Stimulated activated naive CD4-positive, alpha-beta T cell (primary cell): Measurements from ENCODE around the gene CLIC1.
A peak's percentile ranks its signal among the peaks of the same experiment; 100 is the strongest.

Experiments used
- DNase-seq, 6 experiments: peaks; one replicate each; lab custom pipeline; 2025; lab: John Stamatoyannopoulos, UW

The CLIC1 gene

DNA sequence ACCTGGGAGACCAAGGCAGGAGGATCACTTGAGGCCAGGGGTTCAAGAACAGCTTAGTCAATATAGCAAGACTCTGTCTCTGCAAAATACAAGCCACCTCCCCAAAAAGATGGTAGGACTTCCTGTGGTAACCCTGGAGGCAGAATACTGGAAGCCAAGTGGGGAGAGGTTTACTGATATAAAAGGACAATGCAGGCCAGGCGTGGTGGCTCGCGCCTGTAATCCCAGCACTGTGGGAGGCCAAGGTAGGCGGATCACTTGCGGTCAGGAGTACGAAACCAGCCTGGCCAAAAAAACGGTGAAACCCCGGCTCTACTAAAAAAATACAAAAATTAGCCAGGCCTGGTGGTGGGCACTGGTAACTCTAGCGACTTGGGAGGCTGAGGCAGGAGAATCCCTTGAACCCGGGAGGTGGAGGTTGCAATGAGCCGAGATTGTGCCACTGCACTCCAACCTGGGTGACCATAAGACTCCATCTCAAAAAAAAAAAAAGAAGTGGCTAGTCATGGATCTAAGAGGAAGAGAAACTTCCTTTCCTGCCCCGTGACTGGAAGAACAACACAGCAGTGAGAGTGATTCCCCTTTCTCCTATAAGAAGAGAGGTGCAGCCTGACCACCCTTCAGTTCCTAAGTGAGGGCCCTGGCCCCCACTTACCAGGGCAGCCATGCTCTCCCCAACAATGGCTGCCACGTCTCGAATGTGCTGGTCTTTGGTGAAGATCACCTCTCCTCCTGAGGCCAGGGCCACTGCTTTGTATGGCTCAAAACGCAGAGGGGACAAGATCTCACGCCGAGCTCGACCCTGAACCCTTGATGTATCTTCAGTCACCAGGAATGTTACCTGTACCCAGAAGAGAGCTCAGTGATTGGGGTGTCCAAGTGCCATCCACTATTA is 32.3 kb upstream of the CLIC1 start:
- DNase-seq, result no peak

DNA sequence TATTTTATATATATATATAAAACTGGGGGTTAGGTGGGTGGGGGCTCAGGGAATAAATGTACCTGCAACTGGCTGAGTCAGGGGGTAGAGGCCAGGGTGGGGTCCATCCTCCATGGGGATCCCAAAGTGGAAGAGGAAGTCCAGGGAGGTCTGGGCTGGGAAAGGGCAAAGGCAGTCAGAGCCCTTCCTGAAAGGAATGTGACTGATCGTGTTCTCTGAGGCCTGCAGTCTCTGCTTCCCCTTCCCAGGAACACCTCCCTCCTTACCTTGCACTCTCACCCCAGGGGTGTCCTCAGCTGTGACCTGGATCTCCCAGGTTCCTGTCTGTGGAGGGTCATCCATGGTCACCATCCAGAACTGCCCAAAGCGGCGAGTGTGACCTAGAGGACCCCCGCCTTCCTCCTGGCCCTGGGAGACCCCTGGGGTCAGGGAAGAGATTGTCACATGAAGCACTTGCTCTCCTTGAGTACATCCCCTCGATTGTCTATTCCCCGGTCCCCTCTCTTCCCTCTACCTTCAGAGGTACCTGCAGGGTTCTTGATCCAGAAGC is 30.8 kb upstream of the CLIC1 start:
- DNase-seq, result no peak

- DNase-seq, result no peak
Observed at GRCh38 chr6:31765910-31766794, 29.8 kb upstream of the CLIC1 start.

- DNase-seq, result no peak
Observed at GRCh38 chr6:31765559-31765909, 29.2 kb upstream of the CLIC1 start.

- DNase-seq, result no peak
Observed at GRCh38 chr6:31764198-31764597, 27.9 kb upstream of the CLIC1 start.

DNA sequence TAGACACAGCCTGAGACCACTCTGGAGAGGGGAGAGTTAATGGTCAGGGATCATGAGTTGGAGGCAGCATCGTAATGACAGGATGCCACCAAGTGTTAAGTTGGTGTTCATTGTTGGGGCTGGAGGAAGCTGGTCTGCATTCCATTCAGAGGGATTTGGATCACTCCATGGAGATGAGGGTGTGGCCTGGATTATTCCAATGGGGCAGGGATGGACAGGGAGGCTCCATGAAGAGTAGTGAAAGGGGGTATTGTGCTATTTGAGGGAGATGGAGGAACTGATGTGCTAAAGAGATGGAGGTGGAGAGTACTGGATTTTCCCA is 27.2 kb upstream of the CLIC1 start:
- no peak for DNase-seq

DNA sequence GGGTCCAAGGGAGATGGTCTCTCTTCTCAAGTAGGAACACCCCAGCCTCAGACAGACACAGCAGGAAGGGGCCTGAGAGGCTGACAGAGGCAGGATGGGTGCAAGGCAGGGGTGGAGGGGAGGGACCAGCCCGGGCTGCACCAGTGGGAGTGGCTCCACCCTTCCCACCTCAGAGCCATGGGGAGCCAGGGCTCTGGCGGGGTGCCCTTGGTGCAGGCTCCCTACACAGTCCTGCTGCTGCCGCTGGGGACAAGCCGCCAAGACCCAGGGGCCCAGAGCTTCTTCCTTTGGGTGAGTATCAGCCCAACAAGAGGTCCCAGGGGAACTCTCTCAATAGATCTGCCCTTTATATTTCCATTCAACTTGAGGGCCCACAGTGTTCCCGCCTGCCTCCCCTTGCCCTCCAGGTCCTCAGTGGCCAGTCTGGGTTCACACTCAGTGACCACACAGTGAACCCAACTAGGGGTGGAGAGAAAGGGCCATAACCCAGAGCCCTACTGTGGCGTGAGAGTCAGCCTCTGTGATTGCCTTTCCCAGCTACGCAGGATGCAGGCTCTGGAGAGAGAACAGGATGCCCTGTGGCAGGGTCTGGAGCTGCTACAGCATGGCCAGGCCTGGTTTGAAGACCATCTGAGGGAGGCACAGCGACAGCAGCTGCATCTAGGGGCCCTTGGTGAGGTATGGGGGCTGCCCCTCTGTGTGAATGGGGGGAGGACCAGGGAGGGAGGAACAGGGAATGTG is 26.7 kb upstream of the CLIC1 start:
- no peak for DNase-seq

DNA sequence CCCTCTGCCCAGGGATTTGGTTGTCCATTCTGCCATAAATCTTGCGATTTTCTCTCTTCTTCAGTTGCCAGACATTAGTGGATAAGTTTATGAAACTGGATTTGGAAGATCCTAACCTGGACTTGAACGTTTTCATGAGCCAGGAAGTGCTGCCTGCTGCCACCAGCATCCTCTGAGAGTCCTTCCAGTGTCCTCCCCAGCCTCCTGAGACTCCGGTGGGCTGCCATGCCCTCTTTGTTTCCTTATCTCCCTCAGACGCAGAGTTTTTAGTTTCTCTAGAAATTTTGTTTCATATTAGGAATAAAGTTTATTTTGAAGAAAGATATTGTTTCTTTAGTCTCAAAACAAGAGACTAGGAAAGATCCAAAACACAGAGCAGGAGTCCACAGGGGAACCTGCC is 26.0 kb upstream of the CLIC1 start, which contains the start of gene SAPCD1:
SAPCD1 (plus strand) TSS at position 301 of the 400 bp plus-strand sequence. CDS start 399 bp downstream, outside the sequence.
- DNase-seq, result no peak

GRCh38 chr6:31761343-31761742 is 25.0 kb upstream of the CLIC1 start:
- DNase-seq, result no peak

GRCh38 chr6:31760790-31761189 is 24.5 kb upstream of the CLIC1 start:
- DNase-seq, result no peak

GRCh38 chr6:31758281-31758680 is 22.0 kb upstream of the CLIC1 start:
- no peak for DNase-seq

- no peak for DNase-seq
Observed at GRCh38 chr6:31752739-31753319, 16.5 kb upstream of the CLIC1 start.

DNA sequence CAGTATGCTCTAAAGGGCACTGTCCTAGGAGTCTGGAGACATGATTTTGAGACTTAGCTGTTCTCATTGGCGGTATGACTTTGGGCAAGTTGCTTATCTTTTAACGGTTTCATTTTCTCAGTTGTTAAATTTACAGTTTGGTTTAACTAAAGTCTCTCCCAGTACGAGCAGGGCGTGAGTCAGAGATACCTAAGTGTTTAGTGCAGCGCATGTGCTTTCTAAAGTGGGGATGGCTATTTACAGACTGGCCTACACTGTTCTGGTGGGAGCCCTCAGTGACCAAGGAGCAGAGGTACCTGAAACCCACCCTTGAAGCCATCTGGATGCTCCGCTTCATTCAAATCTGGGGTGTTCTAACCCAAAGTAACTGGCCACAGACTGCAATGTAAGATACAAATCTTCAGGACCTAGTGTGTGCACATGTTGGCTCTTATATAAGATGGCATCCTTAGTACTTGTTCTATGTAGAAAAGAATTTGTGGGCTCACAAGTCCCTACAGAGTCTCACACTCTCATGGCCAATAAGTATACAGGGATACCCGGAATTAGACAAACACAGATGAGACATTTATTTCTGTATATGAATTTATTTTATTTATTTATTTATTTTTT is 14.2 kb upstream of the CLIC1 start:
- DNase-seq, result no peak

DNA sequence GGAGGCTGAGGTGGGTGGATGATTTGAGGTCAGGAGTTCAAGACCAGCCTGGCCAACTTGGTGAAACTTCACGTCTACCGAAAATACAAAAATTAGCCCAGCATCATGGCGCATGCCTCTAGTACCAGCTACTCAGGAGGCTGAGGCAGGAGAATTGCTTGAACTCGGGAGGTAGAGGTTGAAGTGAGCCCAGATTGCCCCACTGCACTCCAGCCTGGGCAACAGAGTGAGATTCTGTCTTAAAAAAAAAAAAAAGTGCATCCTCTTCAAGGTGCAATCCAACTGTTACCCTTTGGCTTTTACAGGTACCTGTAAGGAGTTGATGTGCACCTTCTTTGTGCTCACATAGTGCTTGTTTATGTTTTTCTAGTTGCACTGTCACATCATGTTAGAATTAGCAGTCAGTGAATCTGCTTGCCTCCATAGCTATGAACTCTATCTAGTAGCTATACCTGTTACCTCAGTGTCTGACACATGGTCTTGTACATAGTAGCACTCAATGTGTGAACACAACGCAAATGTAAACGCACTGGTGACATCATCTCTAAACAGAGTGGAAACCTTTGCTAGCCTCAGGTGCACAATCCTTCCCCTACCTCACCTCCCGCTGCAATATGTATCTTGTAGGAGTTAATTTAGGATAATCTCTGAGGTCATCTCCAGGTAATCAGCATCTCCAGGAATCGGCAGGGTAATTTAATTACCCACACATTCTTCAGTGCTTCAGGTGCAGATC is 13.1 kb upstream of the CLIC1 start:
- DNase-seq, result no peak

GRCh38 chr6:31744422-31744821 is 8.1 kb upstream of the CLIC1 start:
- no peak for DNase-seq

GRCh38 chr6:31742894-31743293 is 6.6 kb upstream of the CLIC1 start:
- DNase-seq, result no peak

DNA sequence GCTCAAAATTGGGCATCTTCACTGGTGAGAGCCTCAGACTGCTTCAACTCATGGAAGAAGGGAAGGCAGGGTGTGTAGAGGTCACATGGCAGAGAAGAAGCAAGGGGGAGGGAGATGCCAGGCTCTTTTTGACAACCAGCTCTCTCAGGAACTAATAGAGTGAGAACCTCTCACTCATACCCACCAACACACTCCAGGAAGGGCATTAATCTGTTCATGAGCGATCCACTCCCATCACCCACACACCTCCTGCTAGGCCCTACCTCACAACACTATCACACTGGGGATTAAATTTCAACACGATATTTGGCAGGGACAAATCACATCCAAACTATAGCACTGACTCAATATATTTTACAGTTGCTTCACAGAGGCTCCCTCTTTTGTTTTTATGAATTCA is 5.5 kb upstream of the CLIC1 start:
- no peak for DNase-seq

DNA sequence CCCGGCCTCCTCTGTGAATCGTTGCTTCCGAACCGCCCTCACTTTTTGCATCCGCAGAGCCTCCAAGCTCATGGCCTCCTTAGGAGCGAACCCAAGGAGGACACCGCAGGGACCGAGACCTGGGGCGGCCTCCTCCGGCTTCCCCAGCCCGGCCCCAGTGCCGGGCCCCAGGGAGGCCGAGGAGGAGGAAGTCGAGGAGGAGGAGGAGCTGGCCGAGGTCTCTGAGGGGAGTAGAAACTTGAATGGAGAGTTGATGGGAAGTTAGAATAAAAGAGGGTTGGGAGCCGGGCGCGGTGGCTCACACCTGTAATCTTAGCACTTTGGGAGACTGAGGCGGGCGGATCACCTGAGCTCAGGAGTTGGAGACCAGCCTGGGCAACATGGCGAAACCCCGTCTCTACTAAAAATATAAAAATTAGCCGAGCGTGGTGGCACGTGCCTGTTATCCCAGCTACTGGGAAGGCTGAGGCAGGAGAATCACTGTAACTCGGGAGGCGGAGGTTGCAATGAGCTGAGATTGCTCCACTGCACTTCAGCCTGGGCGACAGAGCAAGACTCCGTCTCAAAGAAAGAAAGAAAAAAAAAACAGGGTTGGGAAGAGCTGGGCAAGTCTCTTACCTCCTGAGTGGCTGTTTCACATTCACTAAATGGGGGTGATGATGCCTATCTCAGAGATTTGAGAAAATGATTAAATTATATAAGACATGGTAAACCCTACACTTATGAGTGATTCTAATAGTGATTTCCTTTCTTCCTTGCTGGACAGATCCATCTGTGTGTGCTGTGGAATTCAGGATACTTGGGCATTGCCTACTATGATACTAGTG is 4.3 kb upstream of the CLIC1 start:
- DNase-seq, result no peak

DNA sequence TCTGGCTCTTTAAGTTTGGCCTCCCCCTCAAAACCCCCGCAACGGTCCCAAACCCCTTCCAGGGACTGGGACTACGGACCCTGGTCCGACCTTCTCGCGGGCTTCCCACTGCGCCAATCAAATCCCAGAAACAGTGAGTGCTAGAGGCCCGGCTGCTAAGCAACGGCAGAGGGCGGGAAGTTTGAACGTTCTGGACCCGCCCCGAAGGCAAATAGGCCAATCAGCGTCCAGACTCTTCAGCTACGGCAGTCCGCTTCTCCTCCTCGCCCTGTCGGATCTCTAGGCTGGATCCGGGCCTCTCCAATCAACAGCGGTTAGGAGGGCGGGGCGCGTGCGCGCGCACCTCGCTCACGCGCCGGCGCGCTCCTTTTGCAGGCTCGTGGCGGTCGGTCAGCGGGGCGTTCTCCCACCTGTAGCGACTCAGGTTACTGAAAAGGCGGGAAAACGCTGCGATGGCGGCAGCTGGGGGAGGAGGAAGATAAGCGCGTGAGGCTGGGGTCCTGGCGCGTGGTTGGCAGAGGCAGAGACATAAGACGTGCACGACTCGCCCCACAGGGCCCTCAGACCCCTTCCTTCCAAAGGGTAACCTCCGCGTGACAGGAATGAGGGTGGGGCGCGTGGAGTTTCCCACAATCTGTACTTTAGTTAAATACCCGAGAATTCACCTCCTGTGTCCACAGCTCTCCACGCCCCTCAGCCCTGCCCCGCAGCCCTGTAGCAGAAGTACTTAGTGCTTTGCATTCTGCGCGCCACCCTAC is 3.5 kb upstream of the CLIC1 start, which contains the start of gene MSH5:
MSH5 (plus strand) TSS at position 367 of the 758 bp plus-strand sequence. CDS start 462 bp downstream, outside the sequence.
- DNase-seq, result peak; percentile 91 to 94 (median 92)
